GM21360 (cell line): ENCODE results near the gene TEAD1.

ENCODE experiments used
- ATAC-seq: cut with Tn5 transposase; IDR thresholded peaks from one replicate; pipeline ENCODE4 v1.9.1; 2021; ENCODE audit warnings: mild to moderate bottlenecking, moderate library complexity; ENCODE audit not compliant: unreplicated experiment

Gene TEAD1

DNA sequence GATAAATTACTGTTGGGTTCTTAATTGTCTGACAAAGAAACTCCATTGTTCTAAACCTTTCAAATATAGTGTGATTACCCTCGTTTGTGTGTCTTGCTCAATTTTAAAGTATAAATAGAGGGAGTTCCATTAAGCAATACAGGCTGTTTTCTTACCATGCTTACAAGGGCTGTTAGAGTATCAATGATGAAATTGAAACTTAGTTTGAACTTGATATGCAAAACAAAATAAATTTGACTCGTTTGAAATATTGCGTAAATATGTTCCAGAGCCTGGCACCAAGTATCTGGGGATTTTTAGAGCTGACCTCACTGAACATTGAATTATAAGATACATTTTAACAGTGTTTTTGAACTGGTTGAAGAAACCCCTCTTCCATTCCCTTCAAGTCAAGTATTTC, 31.7 kb downstream of the TEAD1 start:
- no peak for ATAC-seq

DNA sequence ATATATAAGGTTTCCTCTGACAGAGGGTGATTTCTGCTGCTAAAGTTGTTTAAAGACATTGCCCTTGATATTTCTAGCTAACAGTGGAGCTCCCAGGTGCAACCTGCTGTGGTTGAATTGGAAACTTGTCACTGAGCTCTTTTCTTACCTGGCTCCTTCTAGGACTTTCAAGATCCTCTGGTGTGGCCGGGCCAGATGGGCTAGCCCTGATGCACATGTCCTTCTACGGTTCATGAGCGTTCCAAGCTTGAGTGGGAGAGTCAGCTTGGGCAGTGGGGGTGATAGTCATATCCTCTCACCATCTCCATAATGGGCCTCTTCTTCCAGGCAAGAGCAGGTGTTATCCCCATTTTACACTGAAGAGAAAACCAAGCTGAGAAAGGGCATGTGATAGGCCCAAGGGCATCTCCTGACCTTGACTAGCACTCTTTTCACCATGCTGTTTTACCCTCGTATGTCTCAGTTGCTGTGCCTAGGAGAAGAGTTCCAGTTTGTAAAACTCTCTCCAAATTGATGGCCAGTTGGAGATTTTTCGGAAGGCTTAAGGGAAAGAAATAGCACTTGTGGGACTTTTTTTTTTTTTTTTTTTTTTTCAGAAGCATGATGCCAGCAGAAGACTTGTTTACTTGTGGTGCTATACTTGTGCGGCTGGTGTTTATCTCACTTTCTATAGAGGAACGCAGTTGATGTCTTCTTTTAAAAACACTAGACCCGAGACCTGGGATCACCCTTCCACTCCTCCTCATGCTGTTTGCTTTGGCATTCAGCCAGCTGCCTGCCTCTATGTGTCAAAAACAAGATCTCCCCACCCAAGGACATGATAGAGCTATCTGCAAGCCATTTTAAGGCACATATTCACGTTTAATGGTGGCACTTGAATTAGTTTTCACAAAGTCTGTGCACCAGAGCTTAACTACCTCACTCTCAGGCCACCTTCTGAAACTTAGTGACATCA, 32.6 kb downstream of the TEAD1 start:
- no peak for ATAC-seq

DNA sequence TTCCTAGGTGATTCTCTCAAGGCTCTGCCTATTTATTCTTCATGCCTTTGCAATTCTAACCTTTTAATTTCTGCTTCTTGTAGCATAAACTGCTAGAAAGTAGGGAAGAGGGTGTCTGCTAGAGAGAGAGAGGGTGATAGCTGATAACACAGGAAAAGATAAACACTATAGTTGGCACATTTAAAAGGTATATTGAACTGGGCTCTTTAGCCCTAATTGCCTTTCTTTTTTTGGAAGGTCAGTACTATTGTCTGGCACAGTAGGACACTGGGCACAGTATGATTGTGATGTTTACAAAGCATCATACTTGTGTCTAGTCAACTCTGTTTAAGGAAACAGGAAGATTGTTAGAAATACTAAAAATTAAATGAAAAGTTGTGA, 33.3 kb downstream of the TEAD1 start:
- ATAC-seq: no peak

DNA sequence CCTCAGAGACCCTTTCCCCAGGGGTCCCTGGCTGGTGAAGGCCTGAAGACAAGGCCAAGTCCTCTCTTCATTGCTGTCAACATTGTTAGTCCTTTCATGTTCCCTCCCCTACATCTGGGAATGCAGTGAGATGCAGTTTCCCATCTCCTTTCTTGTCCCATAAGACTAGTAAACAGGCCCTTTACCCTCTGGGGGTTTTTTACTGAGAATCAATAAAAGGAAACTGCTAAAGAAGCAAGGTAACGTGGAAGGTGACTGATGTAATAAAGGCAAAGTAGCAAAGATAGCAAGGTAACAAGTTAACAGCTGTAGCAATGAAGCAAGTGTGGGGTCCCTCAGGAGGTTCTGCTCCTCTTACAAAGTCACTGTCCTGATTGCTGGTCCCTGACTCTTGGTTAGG, 37.3 kb downstream of the TEAD1 start:
- ATAC-seq: no peak

- ATAC-seq: no peak
Measured at GRCh38 chr11:12712132-12712531, 37.9 kb downstream of the TEAD1 start.

DNA sequence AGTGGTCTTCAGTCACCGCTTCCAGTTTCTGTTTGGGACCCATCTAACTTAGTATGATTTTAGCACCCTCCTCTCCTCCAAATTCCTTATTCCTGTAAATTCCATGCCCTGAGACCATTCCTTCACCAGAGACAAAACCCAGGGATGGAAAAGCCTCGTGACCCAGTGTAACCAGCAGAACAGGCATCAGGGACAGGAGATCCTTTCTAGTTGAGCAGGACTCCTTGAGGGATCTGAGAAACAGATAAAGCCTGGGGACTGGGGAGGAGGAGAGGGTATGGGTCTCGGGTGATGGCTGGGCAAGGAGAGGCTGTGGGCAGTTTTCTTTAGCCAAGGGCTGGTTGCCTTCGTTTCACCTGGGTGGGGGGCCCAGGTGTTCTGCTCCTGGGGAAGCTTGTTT, 40.9 kb downstream of the TEAD1 start:
- ATAC-seq: no peak

DNA sequence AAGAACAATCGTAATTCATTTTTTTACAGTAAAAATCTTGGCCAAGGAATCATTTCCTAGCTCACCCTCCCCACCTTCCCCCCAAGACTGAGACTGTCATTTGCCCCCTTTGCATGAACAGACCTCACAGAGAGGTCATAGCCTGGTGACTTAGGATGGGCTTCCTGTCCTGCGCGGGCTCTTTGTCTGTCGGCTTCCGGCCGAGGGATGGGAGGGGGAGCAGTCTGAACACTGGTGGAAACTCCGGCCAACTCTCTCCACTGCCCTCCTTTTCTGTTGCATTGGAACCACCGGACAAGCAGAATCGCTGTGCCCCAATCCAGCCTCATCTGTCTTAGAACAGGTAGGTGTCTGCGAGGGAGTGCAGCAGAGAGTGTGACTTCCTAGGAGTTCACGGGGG, 41.7 kb downstream of the TEAD1 start:
- no peak for ATAC-seq

- ATAC-seq: no peak
Measured at GRCh38 chr11:12716816-12717215, 42.6 kb downstream of the TEAD1 start.

GRCh38 chr11:12717851-12718291, 43.6 kb downstream of the TEAD1 start:
- no peak for ATAC-seq

DNA sequence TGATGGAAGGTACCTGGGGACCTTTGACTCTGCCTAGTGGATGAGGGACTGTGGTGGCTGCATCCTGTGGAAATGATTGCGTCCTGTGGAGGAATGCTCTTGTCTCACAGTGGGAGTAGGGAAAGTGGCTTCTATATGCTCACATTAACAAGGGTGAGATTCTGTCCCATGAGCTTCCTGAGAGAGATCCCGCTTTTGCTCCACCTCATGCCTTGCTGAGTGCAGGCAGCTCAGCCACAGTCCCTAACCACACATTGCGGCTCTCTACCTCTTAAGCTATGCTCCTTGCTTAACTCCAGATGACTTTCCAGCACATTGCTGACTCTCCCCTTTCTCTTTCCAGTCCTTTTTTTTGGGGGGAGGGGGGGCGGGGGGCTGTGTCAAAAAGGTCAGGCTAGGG, 45.0 kb downstream of the TEAD1 start:
- no peak for ATAC-seq

GRCh38 chr11:12721816-12722604, 47.8 kb downstream of the TEAD1 start:
- no peak for ATAC-seq

- ATAC-seq: no peak
Measured at GRCh38 chr11:12723421-12724300, 49.4 kb downstream of the TEAD1 start.

DNA sequence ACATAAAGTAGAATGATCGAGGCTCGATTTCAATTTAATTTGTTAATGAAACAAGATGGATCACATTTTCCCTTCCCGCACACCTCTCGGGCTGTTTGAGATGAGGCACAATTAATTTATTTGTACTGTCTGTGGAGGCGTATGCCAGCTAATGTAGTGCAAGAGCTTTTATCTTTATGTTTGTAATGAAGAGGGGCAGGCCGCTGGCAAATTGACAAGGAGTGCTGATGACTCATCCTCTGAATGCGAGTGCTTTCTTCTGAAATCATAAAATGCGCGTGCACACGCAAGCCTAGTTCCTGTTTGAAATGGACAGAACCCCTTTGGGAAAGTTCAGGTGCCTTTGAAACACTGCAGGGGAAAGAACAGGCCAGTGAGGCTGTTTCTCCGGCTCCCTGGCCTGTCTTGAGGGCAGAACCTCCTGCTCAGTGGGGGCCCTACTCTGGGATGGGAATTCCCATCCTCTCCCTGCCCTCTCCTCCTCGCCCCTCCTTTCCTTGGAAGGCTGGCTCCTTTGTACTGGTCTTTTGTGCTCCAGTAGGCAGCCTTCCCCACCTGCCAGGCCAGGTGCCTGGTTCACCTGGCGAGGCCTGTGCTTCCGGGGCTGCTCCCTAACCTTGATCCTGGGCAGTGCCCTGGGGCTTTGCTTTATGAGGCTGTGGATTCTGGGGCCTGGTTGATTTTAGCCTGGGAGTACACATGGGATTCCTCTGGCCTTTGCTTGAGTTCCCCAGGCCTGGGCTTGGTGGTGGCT, 50.3 kb downstream of the TEAD1 start:
- ATAC-seq: no peak

DNA sequence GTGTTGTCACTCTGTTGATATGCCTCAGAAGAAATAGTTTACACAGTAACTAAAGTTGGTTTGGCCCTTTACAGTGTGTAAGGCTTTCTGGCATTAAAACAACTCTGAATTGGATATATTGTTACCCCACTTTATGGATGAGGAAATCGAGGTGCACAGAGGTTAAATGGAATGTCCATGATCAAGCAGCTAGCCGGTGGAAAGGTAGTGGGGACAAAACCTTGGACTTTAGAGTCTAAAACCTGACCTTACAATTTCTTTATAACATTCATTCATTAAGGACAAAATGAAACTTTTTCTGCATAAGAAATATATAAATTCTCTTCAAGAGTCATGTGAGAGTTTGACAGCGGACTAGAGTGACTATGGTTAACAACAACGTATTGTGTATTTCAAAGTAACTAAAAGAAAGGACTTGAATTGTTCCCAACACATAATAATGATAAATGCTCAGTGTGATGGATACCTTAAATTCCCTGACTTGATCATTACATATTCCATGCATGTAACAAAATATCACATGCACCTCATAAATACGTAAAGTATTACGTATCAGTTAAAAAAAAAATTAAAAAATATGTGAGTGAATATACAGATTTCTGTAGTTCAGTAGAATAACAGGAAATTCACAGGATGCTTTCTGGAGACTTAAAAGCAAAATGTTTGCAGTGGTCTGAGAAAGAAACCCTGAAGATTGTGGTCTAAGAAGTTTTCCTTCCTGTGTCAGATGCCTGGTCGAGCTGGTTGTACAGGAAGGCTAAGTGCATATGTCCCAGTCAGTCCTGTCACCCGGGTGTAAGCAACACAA, 51.0 kb downstream of the TEAD1 start:
- no peak for ATAC-seq

DNA sequence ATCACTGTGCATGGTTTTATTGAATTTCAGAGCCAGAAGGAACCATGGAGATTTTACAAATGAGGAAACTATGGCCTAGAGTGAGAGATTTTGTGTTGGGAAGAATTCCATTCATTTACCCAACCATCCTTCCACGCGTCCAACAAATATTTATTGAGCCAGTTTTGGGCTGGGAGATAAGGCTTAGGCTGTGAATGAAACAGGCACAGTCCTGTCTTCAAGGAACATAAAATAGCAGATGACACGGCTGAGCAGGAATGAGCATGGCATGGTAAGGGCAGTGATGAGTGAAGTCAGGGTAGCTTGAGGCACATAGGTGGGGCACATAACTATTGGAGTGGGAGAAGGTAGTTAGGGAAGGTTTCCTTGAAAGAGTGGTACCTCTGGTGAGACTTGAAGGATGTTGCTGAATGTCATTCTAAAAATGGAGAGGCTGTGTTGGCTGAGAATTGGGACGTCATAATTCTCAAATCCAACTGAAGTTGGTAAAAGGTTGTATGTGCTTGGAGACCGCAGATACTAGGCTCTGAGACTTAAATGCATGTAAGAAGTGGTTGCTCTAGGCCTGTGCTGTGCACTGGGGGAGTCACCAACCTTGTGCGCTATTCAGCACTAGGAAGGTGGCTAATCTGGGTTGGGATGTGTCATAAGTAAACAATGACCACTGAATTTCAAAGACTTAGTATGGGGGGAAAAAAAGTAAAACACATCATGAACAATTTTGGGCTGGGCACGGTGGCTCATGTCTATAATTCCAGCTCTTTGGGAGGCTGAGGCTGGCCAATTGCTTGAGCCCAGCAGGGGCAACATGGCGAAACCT, 51.9 kb downstream of the TEAD1 start:
- ATAC-seq: no peak

GRCh38 chr11:12727563-12728211, 53.5 kb downstream of the TEAD1 start:
- no peak for ATAC-seq

DNA sequence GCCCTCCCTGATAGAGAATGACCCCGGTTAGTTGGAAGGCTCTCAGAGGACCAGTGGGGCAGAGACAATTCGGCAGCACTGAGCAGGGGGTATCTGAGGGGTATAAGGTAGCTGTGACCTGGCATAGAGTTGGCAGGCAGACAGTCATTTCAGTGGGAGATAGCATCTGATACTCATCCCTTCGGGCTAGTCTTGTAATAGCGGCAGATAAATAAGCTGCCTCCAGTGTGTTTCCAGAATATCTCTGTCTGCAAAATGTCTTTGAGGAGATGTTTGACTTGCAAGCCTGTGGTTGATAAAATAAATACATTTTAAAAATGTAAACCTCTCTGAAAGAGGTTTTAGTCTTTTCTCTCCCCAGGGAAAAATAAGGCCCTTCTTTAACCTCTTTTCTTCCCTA, 54.2 kb downstream of the TEAD1 start:
- ATAC-seq: no peak

GRCh38 chr11:12729941-12730340, 55.7 kb downstream of the TEAD1 start:
- no peak for ATAC-seq
